Endothelial cell of hepatic sinusoid (primary cell): ENCODE data around the gene DDX10.

Experiments used
- in situ Hi-C: cut with HindIII; loops from 2 replicates; pipeline ENCODE4 v1.10.0; 2017; ENCODE audit warnings: low sequenced_read_pairs

DDX10 gene

DNA sequence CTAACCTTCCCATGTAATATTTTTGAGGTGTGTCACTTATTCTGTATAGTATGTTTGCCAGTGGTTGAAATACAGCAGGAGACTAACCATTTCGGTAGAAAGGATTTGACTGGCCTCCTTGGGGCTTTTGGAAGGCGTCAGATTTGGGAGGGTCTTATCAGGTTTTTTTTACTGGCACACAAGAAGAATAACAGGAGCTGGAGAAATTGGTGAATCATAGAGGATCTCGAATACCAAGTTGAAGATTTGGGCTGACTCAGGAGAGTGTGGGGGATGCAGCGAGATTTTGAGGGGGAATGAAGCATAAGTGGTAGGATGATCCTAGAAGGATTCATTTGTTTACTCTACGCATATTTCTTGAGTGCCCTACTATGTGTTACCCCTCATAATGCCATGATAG, 200.5 kb downstream of the DDX10 start:
- in situ Hi-C loops = no loop called here

GRCh38 chr11:108866781-108867180, 201.9 kb downstream of the DDX10 start:
- in situ Hi-C loops = no loop called here

- in situ Hi-C loops = no loop called here
Observed at GRCh38 chr11:108870373-108871020, 205.6 kb downstream of the DDX10 start.

- in situ Hi-C loops = no loop called here
Observed at GRCh38 chr11:108871152-108871551, 206.3 kb downstream of the DDX10 start.

DNA sequence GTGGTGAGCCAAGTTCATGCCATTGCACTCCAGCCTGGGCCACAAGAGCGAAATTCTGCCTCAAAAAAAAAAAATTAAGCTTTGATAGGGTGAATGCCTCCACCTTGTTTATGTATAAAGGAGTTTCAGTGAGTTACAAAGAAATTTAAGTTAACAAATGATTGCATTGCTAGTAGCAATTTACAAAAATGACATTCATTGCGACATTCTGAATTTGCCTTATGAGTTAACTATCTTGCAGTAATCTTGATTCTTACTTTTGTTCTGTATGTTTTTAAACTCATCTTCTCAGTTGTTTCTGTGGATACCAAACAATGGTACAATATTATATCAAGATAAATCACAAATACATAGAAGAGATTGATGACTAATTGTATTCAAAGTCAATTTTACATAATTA, 207.0 kb downstream of the DDX10 start:
- in situ Hi-C loops = no loop called here

DNA sequence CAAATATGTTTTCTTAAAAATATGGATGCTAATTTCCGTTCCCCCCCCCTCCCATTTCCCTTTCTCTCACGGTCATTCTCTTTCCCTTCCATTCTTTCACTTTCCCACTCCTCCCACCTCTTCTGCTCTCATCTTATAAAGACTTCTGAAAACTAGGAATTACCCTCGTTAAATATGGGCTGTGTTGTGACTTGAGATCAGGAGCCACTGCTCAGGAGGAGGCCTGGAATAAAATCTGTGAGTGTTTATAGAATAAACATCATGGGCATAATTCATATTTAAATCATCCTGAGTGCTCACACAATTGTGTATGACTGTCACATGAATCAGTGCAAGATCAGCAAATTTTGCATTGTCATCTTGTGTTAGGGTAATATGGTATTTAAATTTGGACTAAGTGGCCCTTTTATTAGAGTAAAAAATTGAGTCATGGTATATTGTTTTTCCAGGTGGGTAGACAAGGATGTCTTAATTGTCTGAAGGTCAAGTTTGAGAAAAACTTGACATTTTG, 208.0 kb downstream of the DDX10 start:
- in situ Hi-C loops = no loop called here

- in situ Hi-C loops = no loop called here
Observed at GRCh38 chr11:108873310-108873709, 208.4 kb downstream of the DDX10 start.

DNA sequence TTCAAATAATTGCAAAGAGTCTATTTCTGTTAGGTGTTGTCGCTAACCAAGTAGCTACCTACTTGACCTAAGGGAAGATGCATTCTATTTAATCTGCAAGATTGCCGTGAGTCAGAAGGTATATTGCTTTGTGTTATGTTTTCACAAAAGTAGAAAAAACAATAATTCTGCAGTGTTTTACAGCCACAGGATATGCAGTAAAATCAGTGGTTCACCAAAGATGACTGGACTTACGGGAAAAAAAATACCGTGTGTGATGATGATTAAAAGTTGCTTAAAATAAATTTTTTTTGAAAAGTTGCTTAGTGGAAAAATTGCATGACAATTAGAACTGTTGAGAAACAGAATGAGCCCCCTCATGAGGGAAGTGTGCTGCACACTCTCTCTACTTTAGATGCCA, 209.1 kb downstream of the DDX10 start:
- in situ Hi-C loops = no loop called here

GRCh38 chr11:108875134-108875533, 210.3 kb downstream of the DDX10 start:
- in situ Hi-C loops = no loop called here

GRCh38 chr11:108877178-108877577, 212.3 kb downstream of the DDX10 start:
- in situ Hi-C loops = no loop called here

- in situ Hi-C loops = no loop called here
Observed at GRCh38 chr11:108880510-108880909, 215.6 kb downstream of the DDX10 start.

GRCh38 chr11:108881131-108881530, 216.3 kb downstream of the DDX10 start:
- in situ Hi-C loops = no loop called here

DNA sequence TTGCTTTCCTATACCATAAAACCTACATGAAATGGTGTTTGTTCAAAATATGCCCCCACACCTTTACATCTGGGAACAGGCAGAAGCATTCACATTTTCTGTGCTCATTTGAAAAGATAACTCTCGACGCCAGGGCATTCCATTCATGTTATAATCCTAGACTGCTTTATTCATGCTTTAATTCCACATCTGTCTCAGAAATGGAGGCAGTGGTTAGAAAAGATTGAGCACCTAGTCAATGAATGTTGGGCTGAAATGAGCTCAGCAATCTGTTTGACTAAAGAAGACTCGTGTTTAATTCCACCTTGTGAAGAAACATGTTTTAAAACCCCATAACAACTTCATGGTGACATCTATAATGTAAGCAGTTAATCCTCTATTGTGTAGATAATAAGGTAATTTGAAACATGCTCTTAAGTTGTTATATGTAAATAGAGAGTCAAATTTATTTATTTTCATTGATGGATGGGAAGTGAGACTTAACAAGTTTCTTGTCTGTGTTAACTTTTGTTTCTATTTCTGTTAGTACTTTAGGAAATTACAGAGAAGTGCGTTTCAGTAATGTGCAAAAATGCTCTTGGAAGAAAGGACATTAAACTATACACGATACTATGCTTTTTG, 217.5 kb downstream of the DDX10 start:
- in situ Hi-C loops = no loop called here

- in situ Hi-C loops = no loop called here
Observed at GRCh38 chr11:108886005-108886659, 221.3 kb downstream of the DDX10 start.

DNA sequence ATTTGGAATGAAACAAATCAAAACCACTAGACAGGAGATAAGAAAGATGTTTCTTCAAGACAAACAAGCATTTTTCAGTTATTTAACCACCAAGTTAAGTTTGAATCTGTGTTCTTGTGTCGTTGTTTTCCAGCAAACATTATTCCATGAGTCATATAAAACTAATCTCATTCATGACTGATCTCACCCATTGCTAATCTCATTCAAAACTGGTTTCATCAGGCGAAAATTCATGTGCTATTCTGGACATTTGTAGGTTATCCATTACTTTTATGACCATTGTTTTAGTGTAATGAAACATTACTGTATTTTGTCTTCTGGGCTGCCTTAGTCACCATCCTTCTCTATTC, 221.8 kb downstream of the DDX10 start:
- in situ Hi-C loops = no loop called here

DNA sequence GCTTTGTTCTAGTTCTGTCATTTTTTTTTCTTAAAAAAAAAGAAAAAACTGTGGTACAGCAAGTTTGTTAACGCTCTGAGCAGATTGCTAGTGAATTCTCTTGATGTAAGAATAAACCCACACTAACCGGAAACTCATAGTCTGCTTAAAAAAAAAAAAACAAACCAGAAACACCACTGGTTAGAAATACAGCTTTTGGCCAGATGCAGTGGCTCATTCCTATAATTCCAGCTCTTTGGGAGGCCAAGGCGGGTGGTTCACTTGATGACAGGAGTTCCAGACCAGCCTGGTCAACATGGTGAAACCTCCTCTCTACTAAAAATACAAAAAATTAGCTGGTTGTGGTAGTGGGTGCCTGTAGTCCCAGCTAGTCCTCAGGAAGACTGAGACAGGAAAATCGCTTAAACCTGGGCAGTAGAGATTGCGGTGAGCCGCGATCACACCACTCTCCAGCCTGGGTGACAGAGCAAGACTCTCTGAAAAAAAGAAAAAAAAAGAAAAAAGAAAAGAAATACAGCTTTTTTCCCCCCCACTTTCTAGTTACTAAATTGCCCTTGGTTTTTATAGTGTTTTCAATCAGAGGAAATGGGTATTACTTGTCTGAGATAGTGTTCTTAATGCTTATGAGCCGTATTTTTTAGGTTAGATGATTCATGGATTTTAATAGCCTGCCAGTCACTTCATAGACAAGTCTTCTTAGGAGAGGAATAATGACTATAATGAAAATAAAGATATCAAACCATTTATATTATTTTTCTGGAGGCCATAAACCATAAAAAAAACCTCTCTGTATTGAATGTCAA, 222.8 kb downstream of the DDX10 start:
- in situ Hi-C loops = no loop called here

DNA sequence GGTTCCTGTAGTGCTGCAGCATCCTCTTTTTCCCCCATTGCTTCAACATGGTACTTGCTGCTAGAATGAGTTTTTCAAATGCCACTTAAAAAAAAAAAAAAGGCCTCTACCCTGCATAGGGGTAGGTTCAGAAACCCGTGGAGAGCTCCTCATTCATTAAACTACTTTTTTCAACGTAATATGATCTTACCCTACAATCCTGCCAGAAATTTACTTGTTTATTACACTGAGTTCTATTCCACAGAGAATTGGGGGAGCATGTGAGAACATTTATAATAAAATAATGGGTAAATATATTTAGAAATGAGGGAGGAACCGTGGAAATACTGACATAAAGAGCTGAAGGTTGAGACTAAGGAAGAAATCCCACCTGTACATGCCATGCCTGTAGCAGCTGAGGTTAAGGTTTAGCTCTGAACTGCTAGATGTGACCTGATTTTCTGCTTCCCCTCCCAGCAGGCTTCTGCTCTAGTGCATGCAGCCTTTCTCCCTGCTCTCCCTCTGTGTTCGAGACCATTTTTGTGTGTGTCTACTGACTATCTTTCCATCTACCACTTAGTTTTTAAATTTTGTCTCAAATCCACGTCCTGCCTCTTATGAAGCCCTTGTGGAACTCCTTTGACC, 225.7 kb downstream of the DDX10 start:
- in situ Hi-C loops = no loop called here

- in situ Hi-C loops = no loop called here
Observed at GRCh38 chr11:108891143-108891542, 226.3 kb downstream of the DDX10 start.

DNA sequence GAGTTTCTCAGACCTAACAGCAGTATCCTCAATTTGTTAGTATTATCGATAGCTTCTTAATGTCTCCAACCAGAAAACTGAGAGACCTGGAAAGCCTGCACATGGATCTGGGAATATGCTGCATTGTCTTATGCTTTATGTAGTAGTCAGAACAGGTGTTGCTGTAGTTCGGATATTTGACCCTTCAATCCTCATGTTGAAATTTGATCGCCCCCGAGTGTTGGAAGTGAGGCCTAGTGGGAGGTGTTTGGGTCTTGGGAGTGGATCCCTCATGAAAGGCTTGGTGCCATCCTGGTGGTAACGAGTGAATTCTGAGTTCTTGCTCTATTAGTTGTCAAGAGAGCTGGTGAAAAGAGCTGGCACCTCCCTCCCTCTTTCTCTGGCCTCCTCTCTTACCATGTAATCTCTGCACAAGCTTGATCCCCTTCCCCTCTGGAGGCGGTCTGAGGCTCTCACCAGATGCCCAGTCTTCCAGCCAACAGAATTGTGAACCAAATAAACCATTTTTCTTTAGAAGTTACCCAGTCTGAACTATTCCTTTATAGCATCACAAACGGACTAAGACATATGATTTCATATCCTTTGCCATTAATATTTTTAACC, 227.1 kb downstream of the DDX10 start:
- in situ Hi-C loops = no loop called here

- in situ Hi-C loops = no loop called here
Observed at GRCh38 chr11:108895579-108896480, 231.0 kb downstream of the DDX10 start.
